IMR-90 (cell line): Measurements from ENCODE around the gene CPA5. TPM values are rescaled to one million over a fixed set of nuclear protein-coding genes. Genes with fewer than 3 reads are reported as not detected.

Experiments used
- ATAC-seq: fragments of 200-7000 bp; cut with Tn5 transposase; 2 replicates; pipeline ENCODE4 v1.9.1; 2020; ENCODE audit warnings: low read depth, mild to moderate bottlenecking, moderate library complexity
- BruUV-seq: library from RNA; stranded (reverse); fragments of 400-500 nt; replicated peaks from 2 replicates; lab custom pipeline; 2021; lab: Mats Ljungman, UMichigan
- CTCF ChIA-PET: fragments of 300-600 bp; formaldehyde crosslinking; extraction: SDS; loops from one replicate; lab custom pipeline; 2021; ENCODE audit warnings: antibody characterized with exemption; lab: Yijun Ruan, JAX
- POLR2A ChIA-PET: fragments of 300-600 bp; sonication (Branson Sonifier 250); formaldehyde crosslinking; loops from one replicate; lab custom pipeline; 2022; ENCODE audit warnings: antibody characterized with exemption; ENCODE audit not compliant: unreplicated experiment; lab: Charles Lee
- DNase-seq: peaks from one replicate; pipeline ENCODE4 v3.0.0; 2013
- H2AFZ ChIP-seq: replicated peaks from 2 replicates; pipeline ENCODE3; 2013; ENCODE audit warnings: low read length, mild to moderate bottlenecking; ENCODE audit not compliant: poor library complexity
- H2AK5ac ChIP-seq: 2 replicates; pipeline ENCODE4 v1.6.1; 2013; ENCODE audit warnings: low read depth, low read length, inconsistent platforms
- H2AK9ac ChIP-seq: replicated peaks from 2 replicates; pipeline ENCODE3; 2013; ENCODE audit warnings: mild to moderate bottlenecking, low read depth, low read length, moderate library complexity; ENCODE audit not compliant: poor library complexity
- H2BK120ac ChIP-seq: 2 replicates; pipeline ENCODE4 v1.6.1; 2013; ENCODE audit warnings: low read depth, low read length, inconsistent platforms
- H2BK15ac ChIP-seq: 3 replicates; pipeline ENCODE4 v1.6.1; 2013; ENCODE audit warnings: low read depth, low read length, inconsistent platforms
- H2BK20ac ChIP-seq: 2 replicates; pipeline ENCODE4 v1.6.1; 2013; ENCODE audit warnings: low read depth, mild to moderate bottlenecking, inconsistent platforms, low read length, moderate library complexity
- H2BK5ac ChIP-seq: 2 replicates; pipeline ENCODE4 v1.6.1; 2013; ENCODE audit warnings: mild to moderate bottlenecking, low read depth, low read length, inconsistent platforms; ENCODE audit not compliant: poor library complexity, severe bottlenecking
- H3K14ac ChIP-seq: replicated peaks from 2 replicates; pipeline ENCODE4 v1.6.1; 2013; ENCODE audit warnings: low read depth, low read length, inconsistent platforms
- H3K18ac ChIP-seq: 2 replicates; pipeline ENCODE4 v1.6.1; 2013; ENCODE audit warnings: low read depth, low read length, control low read depth
- H3K23ac ChIP-seq: 2 replicates; pipeline ENCODE4 v1.6.1; 2013; ENCODE audit warnings: low read depth, low read length, inconsistent platforms
- H3K27ac ChIP-seq: 2 replicates; pipeline ENCODE4 v1.5.1; 2013; ENCODE audit warnings: mild to moderate bottlenecking, control low read depth, low read length; ENCODE audit not compliant: insufficient read depth
- H3K27me3 ChIP-seq: 2 replicates; pipeline ENCODE4 v1.6.1; 2013; ENCODE audit warnings: low read length; ENCODE audit not compliant: control insufficient read depth, insufficient read depth
- H3K36me3 ChIP-seq: 2 replicates; pipeline ENCODE4 v1.6.1; 2013; ENCODE audit warnings: low read length, mixed read lengths; ENCODE audit not compliant: control insufficient read depth, insufficient read depth
- H3K4ac ChIP-seq: 2 replicates; pipeline ENCODE4 v1.6.1; 2013; ENCODE audit warnings: low read depth, low read length, inconsistent platforms
- H3K4me1 ChIP-seq: 2 replicates; pipeline ENCODE4 v1.6.1; 2013; ENCODE audit warnings: low read length, mixed read lengths; ENCODE audit not compliant: control insufficient read depth, insufficient read depth
- H3K4me2 ChIP-seq: 2 replicates; pipeline ENCODE4 v1.6.1; 2013; ENCODE audit warnings: low read depth, mild to moderate bottlenecking, control low read depth, low read length, moderate library complexity
- H3K4me3 ChIP-seq: 2 replicates; pipeline ENCODE4 v1.5.1; 2013; ENCODE audit warnings: low read depth, mild to moderate bottlenecking, control low read depth, low read length, moderate library complexity; ENCODE audit not compliant: insufficient read depth
- H3K56ac ChIP-seq: 2 replicates; pipeline ENCODE4 v1.6.1; 2013; ENCODE audit warnings: low read length, inconsistent platforms; ENCODE audit not compliant: insufficient read depth; ENCODE audit errors: extremely low read depth
- H3K79me1 ChIP-seq, 2 experiments: 2 replicates each; pipeline ENCODE4 v1.6.1; 2013; ENCODE audit warnings: low read length in 2 of 2, inconsistent platforms in 1 of 2, low read depth in 1 of 2
- H3K9ac ChIP-seq: 2 replicates; pipeline ENCODE4 v1.6.1; 2013; ENCODE audit warnings: low read depth, low read length, control low read depth
- H3K9me1 ChIP-seq: 2 replicates; pipeline ENCODE4 v1.6.1; 2013; ENCODE audit warnings: low read length, inconsistent platforms; ENCODE audit not compliant: insufficient read depth
- H3K9me3 ChIP-seq: 2 replicates; pipeline ENCODE4 v1.6.1; 2013; ENCODE audit warnings: low read length; ENCODE audit not compliant: control insufficient read depth, insufficient read depth
- H4K20me1 ChIP-seq: 2 replicates; pipeline ENCODE4 v1.6.1; 2013; ENCODE audit warnings: low read length, inconsistent platforms; ENCODE audit not compliant: insufficient read depth
- H4K5ac ChIP-seq: 2 replicates; pipeline ENCODE4 v1.6.1; 2013; ENCODE audit warnings: mild to moderate bottlenecking, low read depth, low read length, control low read depth
- H4K8ac ChIP-seq, 2 experiments: 2 replicates each; pipeline ENCODE4 v1.6.1; 2013; ENCODE audit warnings: low read depth in 2 of 2, low read length in 2 of 2, control low read depth in 1 of 2, inconsistent platforms in 1 of 2
- H4K91ac ChIP-seq: 2 replicates; pipeline ENCODE4 v1.6.1; 2013; ENCODE audit warnings: low read depth, low read length, inconsistent platforms; ENCODE audit not compliant: insufficient read depth
- FOS ChIP-seq: fragments of 150-350 bp; IDR thresholded peaks from 2 replicates; pipeline ENCODE4 v1.6.1; 2016; ENCODE audit warnings: low read depth, low read length
- MAFK ChIP-seq: IDR thresholded peaks from 2 replicates; pipeline ENCODE4 v1.6.1; 2012; ENCODE audit warnings: low read depth, low read length, improper control_type of control experiment
- WGBS, 2 experiments: methylation state at CpG; one replicate each; pipeline versions ENCODE4 v1.1.5 to v1.1.7; 2013; ENCODE audit warnings: missing lambda C conversion rate in 2 of 2; ENCODE audit not compliant: insufficient read length in 1 of 2; ENCODE audit errors: extremely low coverage in 2 of 2; 5-methylcytosine and 5-hydroxymethylcytosine counted together
- dilution Hi-C: fragments of 300-500 bp; cut with HindIII; formaldehyde crosslinking; loops from one replicate; pipeline ENCODE4 v1.14.3; 2018; ENCODE audit warnings: low sequenced_read_pairs; ENCODE audit not compliant: unreplicated experiment
- in situ Hi-C: fragments of 300-500 bp; cut with MboI; formaldehyde crosslinking; loops from 3 replicates; pipeline ENCODE4 v1.14.3; 2019; ENCODE audit warnings: low sequenced_read_pairs, inconsistent platforms, mixed read lengths
- intact Hi-C: fragments of 100-400 bp; cut with micrococcal nuclease; formaldehyde crosslinking; loops from 2 replicates; pipeline ENCODE4 v1.10.0; 2022
- polyA plus RNA-seq, 3 experiments: library from polyadenylated mRNA; depleted of rRNA; stranded (reverse); fragments of >200 nt; gene quantifications; 2 replicates each; pipeline ENCODE4 v1.2.3, GENCODE V29; 2012; ENCODE audit warnings: low replicate concordance in 1 of 3
- total RNA-seq: library from RNA; depleted of rRNA; stranded (reverse); fragments of >200 nt; gene quantifications from 2 replicates; pipeline ENCODE4 v1.2.3, GENCODE V29; 2012
- TF ChIP-seq, protein P1 (sequence below): fragments of 150-350 bp; IDR thresholded peaks from 2 replicates; pipeline ENCODE4 v1.6.1; 2017; ENCODE audit warnings: mild to moderate bottlenecking, antibody characterized with exemption, low read length, low read depth

The CPA5 gene
- total and polyA plus RNA-seq, 2 of the 4 experiments (the other 2 are of a cell fraction) = under 0.01 to 0.86 TPM

DNA sequence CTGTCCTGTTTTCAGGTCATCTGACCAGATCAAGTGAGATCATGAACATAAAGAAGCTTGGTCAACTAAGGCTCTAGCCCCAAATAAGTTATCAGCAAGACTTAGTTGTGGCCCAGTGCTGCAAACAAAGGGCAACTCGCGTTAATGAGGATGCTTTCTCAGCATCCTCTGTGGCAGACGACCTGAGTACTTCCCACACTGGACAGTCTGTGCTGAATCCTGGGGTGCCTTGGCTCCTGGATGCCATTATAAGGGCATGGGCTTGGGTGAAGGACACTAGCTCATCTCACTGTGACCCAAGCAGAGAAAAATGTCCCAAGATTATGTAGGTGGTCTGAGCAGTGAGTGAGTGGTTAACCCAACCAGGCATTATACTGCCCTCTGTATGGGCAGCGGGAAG is 13.9 kb downstream of the CPA5 start:
- Histone ChIP-seq H3K27ac (no peak overlapping the region), H4K91ac (peak overlapping the region; percentile 53), H2AFZ (no peak overlapping the region), H2BK15ac (peak overlapping the region; percentile 98; the same call in 2 of the 3 replicates), H3K4me2 (no peak overlapping the region), H2AK9ac (no peak overlapping the region), H2BK20ac (peak overlapping the region; percentile 91), H3K4me3 (no peak overlapping the region), H3K27me3 (no peaks in the 10 kb centered on the region), H3K4me1 (peaks cover 18% of the 10 kb centered on the region), H3K9ac (no peak overlapping the region), H3K56ac (no peak overlapping the region), H2AK5ac (peak overlapping the region; percentile 94), H4K8ac (peak overlapping the region; percentile 23 to 67; a peak in 3 of 4 replicates), H3K79me1 (peaks cover 0 to 3% of the 10 kb centered on the region in 2 experiments; a peak in 1 of 4 replicates), H4K20me1 (no peaks in the 10 kb centered on the region), H3K4ac (peak overlapping the region; percentile 78), H3K23ac (0 out of 2 replicates have a peak overlapping the region, but pooled peaks have one; percentile 13), H3K36me3 (no peaks in the 10 kb centered on the region), H2BK120ac (peak overlapping the region; percentile 94), H3K18ac (peak overlapping the region; percentile 53; the same call in 1 of the 2 replicates), H3K14ac (peak overlapping the region; percentile 65), H4K5ac (peak overlapping the region; percentile 53; the same call in 1 of the 2 replicates), H3K9me3 (peaks cover 8% of the 10 kb centered on the region), H2BK5ac (peak overlapping the region; percentile 47), H3K9me1 (peaks cover 17% of the 10 kb centered on the region)
- ChIA-PET CTCF (no interaction called here), POLR2A (no interaction called here)
- ATAC-seq (no peak), DNase-seq (no peak)
- dilution Hi-C loops = no loop called here
- 94% methylated on average over 3 of the region's 4 CpGs; no CpG with 5 or more reads in 1 of the 2 experiments for WGBS, 2 experiments
- TF ChIP-seq FOS (no peak), MAFK (no peak)
- TF ChIP-seq, protein P1, sequence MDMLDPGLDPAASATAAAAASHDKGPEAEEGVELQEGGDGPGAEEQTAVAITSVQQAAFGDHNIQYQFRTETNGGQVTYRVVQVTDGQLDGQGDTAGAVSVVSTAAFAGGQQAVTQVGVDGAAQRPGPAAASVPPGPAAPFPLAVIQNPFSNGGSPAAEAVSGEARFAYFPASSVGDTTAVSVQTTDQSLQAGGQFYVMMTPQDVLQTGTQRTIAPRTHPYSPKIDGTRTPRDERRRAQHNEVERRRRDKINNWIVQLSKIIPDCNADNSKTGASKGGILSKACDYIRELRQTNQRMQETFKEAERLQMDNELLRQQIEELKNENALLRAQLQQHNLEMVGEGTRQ = no peak
- no TSS peak for BruUV-seq
- in situ Hi-C loops = no loop called here
- intact Hi-C loops = loop anchor here (10.0 kb wide), 1 partner anchor 136 kb away; the partner anchor contains the start of gene MEST
